ENCODE results near the gene AMBRA1.

- TF ChIP-seq POLR2A (IDR thresholded peaks at IDR 0.05) (no peak), CTCF (IDR thresholded peaks at IDR 0.05) (no peak)
These were observed 59.1 kb downstream of the AMBRA1 start for GRCh38 chr11:46534711-46535110.
